Renal pelvis (tissue), 3 donors: ENCODE results near the gene PPIG. TPM values are rescaled to one million over a fixed set of nuclear protein-coding genes. Genes with fewer than 3 reads are reported as not detected.

Experiments
- polyA plus RNA-seq, 3 donors: library from polyadenylated mRNA; unstranded; fragments of 120-200 nt; gene quantifications; one replicate each; pipeline ENCODE4 v1.2.1, GENCODE V29; 2013; ENCODE audit not compliant: insufficient read length in 3 of 3

PPIG gene
- polyA plus RNA-seq, 3 donors: 85.5 to 96.3 (median 93.3) TPM

Other genes starting within 250 kb of the PPIG start
- 100 to 1,000 TPM; 145 to 232 (median 204) TPM for gene LRP2, start 221.8 kb upstream of the PPIG start, polyA plus RNA-seq
- 10 to 100 TPM in 2 of 3 donors, 1 to 10 TPM in 1; 6.1 to 16.9 (median 16.8) TPM for gene BBS5, start 104.9 kb upstream of the PPIG start, polyA plus RNA-seq
- gene KLHL41, start 74.6 kb upstream of the PPIG start, polyA plus RNA-seq: 1 to 10 TPM; 1.6 to 3.2 (median 2.3) TPM
- 10 to 100 TPM; 29.3 to 41.6 (median 41.2) TPM for gene FASTKD1, start 10.5 kb upstream of the PPIG start, polyA plus RNA-seq
- 1 to 10 TPM; 2.6 to 3.9 (median 3.3) TPM for gene CFAP210, start 110.1 kb downstream of the PPIG start, polyA plus RNA-seq
- 10 to 100 TPM; 10.9 to 20.1 (median 19.1) TPM for gene PHOSPHO2, start 110.1 kb downstream of the PPIG start, polyA plus RNA-seq
- 10 to 100 TPM; 32.1 to 43.3 (median 36.8) TPM for gene KLHL23, start 149.5 kb downstream of the PPIG start, polyA plus RNA-seq
- gene SSB, start 214.5 kb downstream of the PPIG start, polyA plus RNA-seq: 100 to 1,000 TPM; 171 to 181 (median 172) TPM
- gene METTL5, start 240.6 kb downstream of the PPIG start, polyA plus RNA-seq: 10 to 100 TPM; 42.3 to 48.0 (median 47.3) TPM
- 10 to 100 TPM; 30.8 to 41.6 (median 35.3) TPM for gene UBR3, start 243.1 kb downstream of the PPIG start, polyA plus RNA-seq